Loucy (cell line): ENCODE measurements around the gene SIGLEC14.

ENCODE experiments used
- H2AFZ ChIP-seq: fragments of 200-600 bp; sonication (generic); 2 replicates; pipeline ENCODE4 v1.6.0; 2016; ENCODE audit warnings: antibody characterized with exemption, mild to moderate bottlenecking, low read length, moderate library complexity
- H3F3A ChIP-seq: fragments of 200-600 bp; 2 replicates; pipeline ENCODE4 v1.6.0; 2016; ENCODE audit warnings: antibody characterized with exemption, low read depth, mild to moderate bottlenecking
- H3K27me3 ChIP-seq: fragments of 200-600 bp; sonication (generic); 2 replicates; pipeline ENCODE4 v1.6.1; 2014; ENCODE audit warnings: low read length, mild to moderate bottlenecking; ENCODE audit not compliant: insufficient read depth, poor library complexity, severe bottlenecking
- H3K36me3 ChIP-seq: fragments of 200-600 bp; sonication (generic); 2 replicates; pipeline ENCODE4 v1.6.1; 2016; ENCODE audit warnings: low read length; ENCODE audit not compliant: insufficient read depth
- H3K4me1 ChIP-seq: fragments of 200-600 bp; sonication (generic); 2 replicates; pipeline ENCODE4 v1.5.1; 2014; ENCODE audit warnings: low read length, mild to moderate bottlenecking; ENCODE audit not compliant: insufficient read depth, poor library complexity, severe bottlenecking
- H3K4me2 ChIP-seq: fragments of 200-600 bp; sonication (generic); 2 replicates; pipeline ENCODE4 v1.6.0; 2014; ENCODE audit warnings: antibody characterized with exemption, low read length, low read depth, mild to moderate bottlenecking; ENCODE audit not compliant: poor library complexity, severe bottlenecking
- H3K4me3 ChIP-seq: fragments of 200-600 bp; sonication (generic); 2 replicates; pipeline ENCODE4 v1.5.1; 2014; ENCODE audit warnings: low read length, mild to moderate bottlenecking, mixed read lengths; ENCODE audit not compliant: poor library complexity, severe bottlenecking
- H3K79me2 ChIP-seq: fragments of 200-600 bp; sonication (generic); 2 replicates; pipeline ENCODE4 v1.6.1; 2014; ENCODE audit warnings: low read length; ENCODE audit not compliant: insufficient read depth
- H3K9ac ChIP-seq: fragments of 200-600 bp; sonication (generic); 2 replicates; pipeline ENCODE4 v1.6.0; 2014; ENCODE audit warnings: mild to moderate bottlenecking, low read depth, low read length, moderate library complexity; ENCODE audit not compliant: poor library complexity, severe bottlenecking
- H3K9me2 ChIP-seq: fragments of 200-600 bp; sonication (generic); replicated peaks from 2 replicates; pipeline ENCODE4 v1.6.1; 2016; ENCODE audit warnings: low read depth, low read length, mixed read lengths
- H3K9me3 ChIP-seq: fragments of 200-600 bp; sonication (generic); 2 replicates; pipeline ENCODE4 v1.6.1; 2014; ENCODE audit warnings: mild to moderate bottlenecking, antibody characterized with exemption, low read length, low read depth; ENCODE audit not compliant: insufficient read depth
- H4K20me1 ChIP-seq: fragments of 200-600 bp; sonication (generic); 2 replicates; pipeline ENCODE4 v1.6.0; 2014; ENCODE audit warnings: antibody characterized with exemption, low read length, mild to moderate bottlenecking; ENCODE audit not compliant: insufficient read depth, poor library complexity, severe bottlenecking
- CTCF ChIP-seq: fragments of 200-600 bp; sonication (generic); conservative IDR thresholded peaks from 2 replicates; pipeline ENCODE4 v1.5.1; 2014; ENCODE audit warnings: mild to moderate bottlenecking, antibody characterized with exemption, low read length
- EZH2phosphoT487 ChIP-seq: fragments of 200-600 bp; IDR thresholded peaks from 2 replicates; pipeline ENCODE4 v1.6.1; 2018; ENCODE audit warnings: antibody characterized with exemption, mild to moderate bottlenecking, moderate library complexity, borderline replicate concordance

Gene SIGLEC14

GRCh38 chr19:51598159-51598915 is 48.3 kb downstream of the SIGLEC14 start:
- H3K4me3 ChIP-seq: no peak overlapping the region
- no peaks in the 10 kb centered on the region for H3K79me2 ChIP-seq
- H3F3A ChIP-seq: no peaks in the 10 kb centered on the region
- no peaks in the 10 kb centered on the region for H3K36me3 ChIP-seq
- H2AFZ ChIP-seq: no peak overlapping the region
- no peaks in the 10 kb centered on the region for H3K27me3 ChIP-seq
- H3K9me2 ChIP-seq: no peaks in the 10 kb centered on the region
- no peak overlapping the region for H3K4me2 ChIP-seq
- no peak for TF ChIP-seq CTCF
- no peak for TF ChIP-seq EZH2phosphoT487
- H3K4me1 ChIP-seq: peaks cover 3% of the 10 kb centered on the region
- H3K9me3 ChIP-seq: no peaks in the 10 kb centered on the region
- no peaks in the 10 kb centered on the region for H4K20me1 ChIP-seq
- no peak overlapping the region for H3K9ac ChIP-seq

GRCh38 chr19:51595190-51596175 is 51.1 kb downstream of the SIGLEC14 start:
- Histone ChIP-seq H4K20me1 (no peaks in the 10 kb centered on the region), H3K79me2 (no peaks in the 10 kb centered on the region), H3K4me1 (peaks cover 3% of the 10 kb centered on the region), H3K4me2 (no peak overlapping the region), H3K9me2 (no peaks in the 10 kb centered on the region), H3K9ac (no peak overlapping the region), H2AFZ (no peak overlapping the region), H3K9me3 (no peaks in the 10 kb centered on the region), H3K27me3 (no peaks in the 10 kb centered on the region), H3K36me3 (no peaks in the 10 kb centered on the region), H3F3A (no peaks in the 10 kb centered on the region), H3K4me3 (no peak overlapping the region)
- no peak for TF ChIP-seq EZH2phosphoT487
- no peak for TF ChIP-seq CTCF

- no peaks in the 10 kb centered on the region for H3K79me2 ChIP-seq
- no peaks in the 10 kb centered on the region for H3K9me3 ChIP-seq
- peak overlapping the region; percentile 13 for H3K4me2 ChIP-seq
- peaks cover 3% of the 10 kb centered on the region for H3K4me1 ChIP-seq
- no peak overlapping the region for H3K9ac ChIP-seq
- peak overlapping the region; percentile 84 for H3K4me3 ChIP-seq
- no peaks in the 10 kb centered on the region for H3K36me3 ChIP-seq
- TF ChIP-seq CTCF (no peak), EZH2phosphoT487 (no peak)
- H4K20me1 ChIP-seq: no peaks in the 10 kb centered on the region
- H3F3A ChIP-seq: no peaks in the 10 kb centered on the region
- H3K9me2 ChIP-seq: no peaks in the 10 kb centered on the region
- H2AFZ ChIP-seq: peak overlapping the region; percentile 53; the same call in 1 of the 2 replicates
- H3K27me3 ChIP-seq: no peaks in the 10 kb centered on the region
Observed at GRCh38 chr19:51594774-51595109, 51.9 kb downstream of the SIGLEC14 start.
